ENCODE measurements around the gene MAPK11.

Gene MAPK11

GRCh38 chr22:50215297-50216054, 54.7 kb downstream of the MAPK11 start:
- H3K4me3 ChIP-seq (ENCODE audit: low read depth, low read length) = no peak overlapping the region
- TF ChIP-seq CTCF (IDR thresholded peaks at IDR 0.05; ENCODE audit: borderline replicate concordance, insufficient read depth, low read depth, low read length) = no peak

Data from GM12875 (cell line).